Measurements from ENCODE around the gene C16orf74. TPM values are rescaled to one million over a fixed set of nuclear protein-coding genes. Genes with fewer than 3 reads are reported as not detected.

Gene C16orf74
- total and polyA plus RNA-seq, 2 of the 13 experiments (the other 11 are each of a cell fraction or from before 2014, with no cell fraction given): 0.13 to 0.29 TPM

GRCh38 chr16:85768199-85768598 is 17.3 kb upstream of the C16orf74 start:
- Histone ChIP-seq H3K36me3 (replicated peaks in 1 of 2; ENCODE audit: control insufficient read depth in 1 of 2, insufficient read depth in 2 of 2, low read length in 2 of 2) (no peaks in the 10 kb centered on the region), H3K79me2 (ENCODE audit: insufficient read depth, low read length) (no peaks in the 10 kb centered on the region), H3K27me3 (ENCODE audit: control insufficient read depth in 1 of 2, insufficient read depth in 2 of 2, low read length in 2 of 2) (0 out of 5 replicates have a peak, but pooled peaks cover 0 to 2% of the 10 kb centered on the region in 2 experiments), H3K27ac (ENCODE audit: extremely low read length, insufficient read depth, low read length) (no peak overlapping the region), H4K20me1 (ENCODE audit: insufficient read depth, low read length) (no peaks in the 10 kb centered on the region), H3K9me3 (ENCODE audit: low read length) (no peaks in the 10 kb centered on the region), H2AFZ (ENCODE audit: low read length) (no peak overlapping the region), H3K9ac (ENCODE audit: insufficient read depth, low read depth, low read length) (no peak overlapping the region), H3K4me2 (ENCODE audit: low read depth, low read length) (no peak overlapping the region), H3K4me3 (replicated peaks in 1 of 3; ENCODE audit: insufficient read depth in 1 of 3, low read depth in 2 of 3, low read length in 3 of 3) (no peak overlapping the region), H3K4me1 (ENCODE audit: insufficient read depth, low read length) (no peaks in the 10 kb centered on the region)
- ChIA-PET CTCF (ENCODE audit: low intra/inter-chr PET ratio, low total read pairs) (no interaction called here), POLR2A (no interaction called here)
- intact Hi-C loops (cut with micrococcal nuclease; ENCODE audit: unreplicated experiment) (no loop called here), in situ Hi-C loops (cut with HindIII; ENCODE audit: extremely low pct_ligation_motif_present, low pct_unique_long_range_greater_than_20kb) (no loop called here)
- DNase-seq (ENCODE audit: low spot score) (no peak), FAIRE-seq (no peak), ATAC-seq (peak; percentile 9; the same call in 1 of the 3 replicates)
- TF ChIP-seq SCMH1 (CRISPR knock-in tag; IDR thresholded peaks at IDR 0.05; ENCODE audit: borderline replicate concordance): no peak
- TF ChIP-seq POGK (CRISPR knock-in tag; conservative IDR thresholded peaks at IDR 0.05): no peak
- no peak for TF ChIP-seq SP4 (CRISPR knock-in tag; IDR thresholded peaks at IDR 0.05)
- TF ChIP-seq NR1H2 (CRISPR knock-in tag; IDR thresholded peaks at IDR 0.05; ENCODE audit: borderline replicate concordance, low read depth): no peak
- no peak for TF ChIP-seq TBX3 (IDR thresholded peaks at IDR 0.05; ENCODE audit: borderline replicate concordance)
- TF ChIP-seq ZNF547 (CRISPR knock-in tag; IDR thresholded peaks at IDR 0.05): no peak
- no peak for TF ChIP-seq STAT6 (CRISPR knock-in tag; IDR thresholded peaks at IDR 0.05; ENCODE audit: borderline replicate concordance)
- no peak for TF ChIP-seq ATAD3A (CRISPR knock-in tag; IDR thresholded peaks at IDR 0.05)
- no TSS peak for BruUV-seq (replicated peaks)
- 94% methylated on average over 2 of the region's 2 CpGs for WGBS (ENCODE audit: low lambda C conversion rate)
